Transverse colon (tissue), 4 donors: Measurements from ENCODE around the gene DAB2.

Source experiments
- CTCF ChIP-seq, 5 experiments: fragments of 200-600 bp in 3 of 5; fragments of 450-650 bp in 2 of 5; sonication (generic) in 3 of 5; IDR thresholded peaks; 1 replicate in 2 of 5; 2 replicates in 3 of 5; pipeline ENCODE4 v1.5.1; 2016 to 2017; ENCODE audit warnings: antibody characterized with exemption in 5 of 5, inconsistent platforms in 3 of 5, mild to moderate bottlenecking in 2 of 5, moderate library complexity in 1 of 5
- POLR2AphosphoS5 ChIP-seq, 3 donors: sonication (generic); formaldehyde crosslinking; IDR thresholded peaks; one replicate each; pipeline ENCODE4 v1.6.1; 2016; ENCODE audit warnings: antibody characterized with exemption in 3 of 3

- TF ChIP-seq POLR2AphosphoS5 (IDR thresholded peaks at IDR 0.05) = no peak
- TF ChIP-seq CTCF (IDR thresholded peaks at IDR 0.05) = no peak
Measured at GRCh38 chr5:39469176-39469575, 44.4 kb upstream of the DAB2 start.
